Measurements from ENCODE around the gene DGCR8.

The DGCR8 gene

DNA sequence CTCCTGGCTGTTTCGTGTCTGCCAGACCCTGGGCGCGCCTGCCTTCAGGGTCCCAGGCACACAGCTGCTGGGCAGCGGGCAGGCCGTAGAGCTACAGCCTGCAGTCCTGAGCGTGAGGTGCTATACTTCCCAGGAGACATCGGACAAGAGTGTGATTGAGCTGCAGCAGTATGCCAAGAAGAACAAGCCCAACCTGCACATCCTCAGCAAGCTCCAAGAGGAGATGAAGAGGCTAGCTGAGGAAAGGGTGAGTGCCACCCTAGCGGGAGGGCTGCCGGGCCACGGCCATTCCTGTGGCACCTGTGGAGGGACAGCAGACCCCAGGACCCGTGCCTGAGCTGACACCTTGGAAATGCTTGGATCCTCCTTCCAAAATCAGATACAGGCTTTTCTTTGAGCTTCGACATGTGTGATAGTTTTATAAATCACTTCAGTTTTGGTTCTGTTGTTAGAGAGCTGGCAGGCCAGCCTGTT lies 28.8 kb downstream of the DGCR8 start:
- Histone ChIP-seq H3K4me3 (no peak overlapping the region), H3K27ac (no peak overlapping the region)
- no peak for DNase-seq (ENCODE audit: low spot score)
- TF ChIP-seq, protein P1, sequence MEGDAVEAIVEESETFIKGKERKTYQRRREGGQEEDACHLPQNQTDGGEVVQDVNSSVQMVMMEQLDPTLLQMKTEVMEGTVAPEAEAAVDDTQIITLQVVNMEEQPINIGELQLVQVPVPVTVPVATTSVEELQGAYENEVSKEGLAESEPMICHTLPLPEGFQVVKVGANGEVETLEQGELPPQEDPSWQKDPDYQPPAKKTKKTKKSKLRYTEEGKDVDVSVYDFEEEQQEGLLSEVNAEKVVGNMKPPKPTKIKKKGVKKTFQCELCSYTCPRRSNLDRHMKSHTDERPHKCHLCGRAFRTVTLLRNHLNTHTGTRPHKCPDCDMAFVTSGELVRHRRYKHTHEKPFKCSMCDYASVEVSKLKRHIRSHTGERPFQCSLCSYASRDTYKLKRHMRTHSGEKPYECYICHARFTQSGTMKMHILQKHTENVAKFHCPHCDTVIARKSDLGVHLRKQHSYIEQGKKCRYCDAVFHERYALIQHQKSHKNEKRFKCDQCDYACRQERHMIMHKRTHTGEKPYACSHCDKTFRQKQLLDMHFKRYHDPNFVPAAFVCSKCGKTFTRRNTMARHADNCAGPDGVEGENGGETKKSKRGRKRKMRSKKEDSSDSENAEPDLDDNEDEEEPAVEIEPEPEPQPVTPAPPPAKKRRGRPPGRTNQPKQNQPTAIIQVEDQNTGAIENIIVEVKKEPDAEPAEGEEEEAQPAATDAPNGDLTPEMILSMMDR (IDR thresholded peaks at IDR 0.05) = no peak

DNA sequence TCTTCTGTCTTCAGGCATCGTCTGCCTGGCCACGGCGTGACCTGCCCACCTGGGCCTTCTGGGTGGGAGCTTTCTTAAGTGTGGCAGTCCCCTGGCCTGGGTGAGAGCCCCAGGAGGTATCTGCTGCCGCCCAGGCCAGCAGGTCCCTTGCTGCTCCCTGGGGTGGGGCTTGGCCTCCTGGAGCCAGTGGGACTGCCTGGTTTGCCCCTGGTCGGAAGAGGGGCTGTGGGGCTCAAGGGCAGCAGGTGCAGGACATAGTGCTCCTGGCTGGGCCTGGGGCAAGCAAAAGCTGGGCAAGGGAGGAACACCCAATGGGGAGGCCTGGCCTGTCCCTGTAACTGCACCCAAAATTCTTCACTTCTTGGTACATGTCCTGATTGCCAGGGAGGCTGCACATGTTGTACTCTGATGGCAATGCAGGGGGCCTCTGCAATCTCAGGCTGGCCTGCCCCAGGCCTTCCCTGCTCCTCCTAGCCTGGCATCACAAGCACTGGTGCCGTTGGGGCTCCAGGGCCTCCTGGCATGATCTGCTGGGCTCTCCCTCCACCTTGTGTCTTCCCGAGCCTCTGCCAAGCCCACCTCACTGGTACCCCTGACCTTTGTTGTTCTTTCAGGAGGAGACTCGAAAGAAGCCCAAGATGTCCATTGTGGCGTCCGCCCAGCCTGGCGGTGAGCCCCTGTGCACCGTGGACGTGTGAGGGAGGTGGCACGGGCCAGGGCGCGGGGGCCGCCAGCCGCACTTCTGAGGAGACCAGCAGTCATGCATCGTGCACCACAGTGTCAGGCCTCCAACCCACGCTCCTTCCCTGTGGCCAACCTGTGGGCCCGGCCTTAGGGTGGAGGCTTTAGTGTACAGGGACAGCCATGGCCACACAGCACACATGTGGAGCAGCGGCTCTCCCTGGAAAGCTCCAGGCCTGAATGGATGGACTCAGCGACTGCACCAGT lies 29.6 kb downstream of the DGCR8 start:
- Histone ChIP-seq H3K27ac (no peak overlapping the region), H3K4me3 (no peak overlapping the region)
- TF ChIP-seq, protein P1 (IDR thresholded peaks at IDR 0.05) = no peak
- no peak for DNase-seq (ENCODE audit: low spot score)

GRCh38 chr22:20110359-20110985 lies 30.4 kb downstream of the DGCR8 start:
- no peak overlapping the region for H3K27ac ChIP-seq
- TF ChIP-seq, protein P1 (IDR thresholded peaks at IDR 0.05) = no peak
- no peak overlapping the region for H3K4me3 ChIP-seq
- no peak for DNase-seq (ENCODE audit: low spot score)

GRCh38 chr22:20111045-20111688 lies 31.1 kb downstream of the DGCR8 start:
- Histone ChIP-seq H3K27ac (no peak overlapping the region), H3K4me3 (no peak overlapping the region)
- DNase-seq (ENCODE audit: low spot score) = no peak
- TF ChIP-seq, protein P1 (IDR thresholded peaks at IDR 0.05) = no peak

GRCh38 chr22:20111689-20112622 lies 31.9 kb downstream of the DGCR8 start:
- Histone ChIP-seq H3K4me3 (no peak overlapping the region), H3K27ac (no peak overlapping the region)
- TF ChIP-seq, protein P1 (IDR thresholded peaks at IDR 0.05) = no peak
- no peak for DNase-seq (ENCODE audit: low spot score)
